IMR-90 (cell line): ENCODE results near the gene METTL24.

Source experiments
- BHLHE40 ChIP-seq: fragments of 150-350 bp; IDR thresholded peaks from 2 replicates; pipeline ENCODE4 v1.6.1; 2016; ENCODE audit warnings: mild to moderate bottlenecking, low read depth, low read length
- CEBPB ChIP-seq: IDR thresholded peaks from 2 replicates; pipeline ENCODE4 v1.6.1; 2012; ENCODE audit warnings: low read depth, low read length, improper control_type of control experiment
- CHD1 ChIP-seq: IDR thresholded peaks from 2 replicates; pipeline ENCODE4 v1.6.1; 2012; ENCODE audit warnings: low read depth, low read length, improper control_type of control experiment
- CTCF ChIP-seq: conservative IDR thresholded peaks from 2 replicates; pipeline ENCODE4 v1.5.1; 2012; ENCODE audit warnings: mild to moderate bottlenecking, low read depth, low read length, improper control_type of control experiment
- FOS ChIP-seq: fragments of 150-350 bp; IDR thresholded peaks from 2 replicates; pipeline ENCODE4 v1.6.1; 2016; ENCODE audit warnings: low read depth, low read length
- MAFK ChIP-seq: IDR thresholded peaks from 2 replicates; pipeline ENCODE4 v1.6.1; 2012; ENCODE audit warnings: low read depth, low read length, improper control_type of control experiment
- MXI1 ChIP-seq: IDR thresholded peaks from 2 replicates; pipeline ENCODE4 v1.6.1; 2012; ENCODE audit warnings: low read depth, mild to moderate bottlenecking, low read length, moderate library complexity, borderline replicate concordance
- POLR2A ChIP-seq: IDR thresholded peaks from 2 replicates; pipeline ENCODE4 v1.6.1; 2012; ENCODE audit warnings: mild to moderate bottlenecking, low read depth, low read length
- RAD21 ChIP-seq: IDR thresholded peaks from 2 replicates; pipeline ENCODE4 v1.6.1; 2012; ENCODE audit warnings: low read length, improper control_type of control experiment
- RCOR1 ChIP-seq: IDR thresholded peaks from 2 replicates; pipeline ENCODE4 v1.6.1; 2012; ENCODE audit warnings: mild to moderate bottlenecking, low read length, improper control_type of control experiment; ENCODE audit not compliant: insufficient replicate concordance
- RFX5 ChIP-seq: IDR thresholded peaks from 2 replicates; pipeline ENCODE4 v1.8.0; 2012; ENCODE audit warnings: low read depth, mild to moderate bottlenecking, low read length, moderate library complexity
- SMC3 ChIP-seq: fragments of 150-350 bp; IDR thresholded peaks from 2 replicates; pipeline ENCODE4 v1.6.1; 2016; ENCODE audit warnings: low read depth, mild to moderate bottlenecking, antibody characterized with exemption, low read length, moderate library complexity
- USF2 ChIP-seq: fragments of 150-350 bp; IDR thresholded peaks from 2 replicates; pipeline ENCODE4 v1.6.1; 2017; ENCODE audit warnings: mild to moderate bottlenecking, antibody characterized with exemption, low read length, low read depth

DNA sequence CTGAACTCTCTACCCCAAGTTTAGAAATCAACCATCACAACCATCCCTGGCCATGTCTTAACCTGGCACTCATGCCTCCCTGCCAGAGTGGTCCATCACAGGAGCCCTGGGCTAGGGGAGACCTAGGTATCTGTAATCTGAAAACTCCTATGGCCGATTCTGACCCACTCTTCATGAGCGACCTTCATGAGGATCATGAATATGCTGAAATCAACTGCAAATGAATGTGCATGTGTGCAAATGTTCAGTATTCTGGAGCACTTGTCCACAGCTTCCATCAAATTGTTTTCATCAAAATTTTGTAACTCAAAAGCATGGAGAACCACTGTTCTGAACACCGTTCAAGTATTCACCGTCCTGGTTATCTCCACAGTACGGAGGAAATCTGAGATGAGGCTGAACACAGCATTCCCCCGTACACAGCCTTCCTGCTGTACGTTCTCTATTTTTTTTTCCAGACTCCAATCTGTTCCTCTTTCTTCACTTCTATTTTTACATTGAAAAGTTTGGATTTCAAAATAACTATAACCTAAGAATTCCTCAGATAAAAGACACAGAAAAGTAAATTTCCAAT, 17.7 kb downstream of the METTL24 start:
- TF ChIP-seq CTCF (no peak), RAD21 (no peak), SMC3 (no peak), CEBPB (no peak), MXI1 (no peak), CHD1 (no peak), MAFK (no peak), RFX5 (no peak), POLR2A (no peak), USF2 (no peak), FOS (no peak), RCOR1 (no peak), BHLHE40 (no peak)
